Dermis microvascular lymphatic vessel endothelial cell (primary cell): ENCODE measurements around the gene CHDH. TPM values are rescaled to one million over a fixed set of nuclear protein-coding genes. Genes with fewer than 3 reads are reported as not detected.

Source experiments
- total RNA-seq: library from RNA; depleted of rRNA; stranded (reverse); fragments of >200 nt; gene quantifications from 2 replicates; pipeline ENCODE4 v1.2.1, GENCODE V29; 2014

Gene CHDH
- total RNA-seq, 1 donor from 2014 or later = 0.26 TPM

Other genes with a start within 250 kb of the CHDH start
- 0.13 TPM in 2 replicates for gene IL17RB, start 149 bp upstream of the CHDH start, total RNA-seq
- gene ACTR8, start 35.7 kb upstream of the CHDH start, total RNA-seq = 24.9 and 35.3 TPM in 2 replicates
- gene SELENOK, start 45.4 kb upstream of the CHDH start, total RNA-seq = 15.6 and 20.3 TPM in 2 replicates